K562 (cell line): ENCODE data around the gene ING1. TPM values are rescaled to one million over a fixed set of nuclear protein-coding genes. Genes with fewer than 3 reads are reported as not detected.

Experiments used
- ATAC-seq: fragments of 200-7000 bp; cut with Tn5 transposase; 3 replicates; pipeline ENCODE4 v1.9.1; 2020; ENCODE audit warnings: moderate library complexity
- BruUV-seq: library from RNA; stranded (reverse); fragments of 400-500 nt; replicated peaks from 2 replicates; lab custom pipeline; 2021; lab: Mats Ljungman, UMichigan
- CTCF ChIA-PET: fragments of 300-600 bp; formaldehyde crosslinking; extraction: SDS; loops from one replicate; lab custom pipeline; 2021; ENCODE audit warnings: low intra/inter-chr PET ratio; lab: Yijun Ruan, JAX
- POLR2A ChIA-PET: fragments of 300-600, 350-650 bp; sonication (Branson Sonifier 250); formaldehyde crosslinking; extraction: SDS; loops from one replicate; lab custom pipeline; 2021; ENCODE audit warnings: antibody characterized with exemption, inconsistent platforms; lab: Yijun Ruan, JAX
- DNase-seq, 4 experiments: peaks; one replicate each; pipeline versions ENCODE4 v3.0.0 to v3.0.0-alpha.2; 2011 to 2018; ENCODE audit warnings: low spot score in 3 of 4, mixed read lengths in 3 of 4; ENCODE audit errors: extremely low read depth in 1 of 4
- FAIRE-seq: peaks from 2 replicates; lab custom pipeline; 2011; peaks lifted over from hg19 to GRCh38; lab: Jason Lieb, UNC
- H2AFZ ChIP-seq: 2 replicates; pipeline ENCODE4 v1.6.0; 2011; ENCODE audit warnings: low read depth, low read length, control low read depth, inconsistent platforms
- H3K27ac ChIP-seq: fragments of 200-600 bp; 3 replicates; pipeline ENCODE4 v1.8.0; 2011; ENCODE audit warnings: low read depth, mild to moderate bottlenecking, control low read depth, inconsistent platforms, low read length, moderate library complexity, mixed read lengths; ENCODE audit errors: extremely low read depth
- H3K27me3 ChIP-seq, 2 experiments: fragments of 300-600 bp in 1 of 2; 2 replicates in 1 of 2; 3 replicates in 1 of 2; pipeline versions ENCODE4 v1.6.0 to v1.8.0; 2011; ENCODE audit warnings: inconsistent platforms in 2 of 2, low read length in 2 of 2, mild to moderate bottlenecking in 1 of 2, mixed read lengths in 1 of 2, moderate library complexity in 1 of 2; ENCODE audit not compliant: control insufficient read depth in 2 of 2, insufficient read depth in 2 of 2
- H3K36me3 ChIP-seq: fragments of 300-600 bp; 3 replicates; pipeline ENCODE4 v1.8.0; 2011; ENCODE audit warnings: mild to moderate bottlenecking, low read length, inconsistent platforms; ENCODE audit not compliant: control insufficient read depth, insufficient read depth
- H3K4me1 ChIP-seq, 2 experiments: fragments of 200-600 bp in 1 of 2; replicated peaks in 1 of 2; 2 replicates in 1 of 2; 3 replicates in 1 of 2; pipeline versions ENCODE4 v1.5.1 to v1.8.0; 2011; ENCODE audit warnings: inconsistent platforms in 2 of 2, low read length in 2 of 2, mild to moderate bottlenecking in 1 of 2, mixed read lengths in 1 of 2, moderate library complexity in 1 of 2; ENCODE audit not compliant: control insufficient read depth in 2 of 2, insufficient read depth in 2 of 2
- H3K4me2 ChIP-seq: 2 replicates; pipeline ENCODE4 v1.6.1; 2011; ENCODE audit warnings: low read length, control low read depth, inconsistent platforms, mixed read lengths; ENCODE audit not compliant: insufficient read depth
- H3K4me3 ChIP-seq: fragments of 200-600 bp; sonication (generic), shearing (Covaris generic); 2 replicates; pipeline ENCODE4 v1.5.1; 2016; ENCODE audit warnings: control low read depth, inconsistent platforms
- H3K79me2 ChIP-seq: fragments of 200-600 bp; 3 replicates; pipeline ENCODE4 v1.8.0; 2011; ENCODE audit warnings: low read length, inconsistent platforms; ENCODE audit not compliant: control insufficient read depth, insufficient read depth
- H3K9ac ChIP-seq, 2 experiments: 2 replicates each; pipeline versions ENCODE4 v1.6.0 to v1.6.1; 2011; ENCODE audit warnings: low read depth in 2 of 2, low read length in 2 of 2, control low read depth in 1 of 2, inconsistent platforms in 1 of 2, mild to moderate bottlenecking in 1 of 2, mixed read lengths in 1 of 2; ENCODE audit not compliant: insufficient read depth in 1 of 2
- H3K9me1 ChIP-seq: one replicate; pipeline ENCODE4 v1.6.0; 2011; ENCODE audit warnings: inconsistent platforms, mild to moderate bottlenecking, low read length, moderate library complexity; ENCODE audit not compliant: control insufficient read depth, insufficient read depth
- H3K9me3 ChIP-seq: replicated peaks from 2 replicates; pipeline ENCODE4 v1.5.1; 2011; ENCODE audit warnings: low read depth, low read length, inconsistent platforms; ENCODE audit not compliant: control insufficient read depth, insufficient read depth
- H4K20me1 ChIP-seq: replicated peaks from 2 replicates; pipeline ENCODE4 v1.6.1; 2011; ENCODE audit warnings: low read length, inconsistent platforms, mixed read lengths; ENCODE audit not compliant: control insufficient read depth, insufficient read depth
- BCLAF1 ChIP-seq, 2 experiments: fragments of 450-650 bp in 1 of 2; IDR thresholded peaks; 2 replicates each; pipeline ENCODE4 v1.6.1; 2011 to 2017; ENCODE audit warnings: low read depth in 2 of 2, antibody characterized with exemption in 1 of 2, borderline replicate concordance in 1 of 2, low read length in 1 of 2, mild to moderate bottlenecking in 1 of 2, mixed read lengths in 1 of 2; ENCODE audit not compliant: control insufficient read depth in 1 of 2
- FUS ChIP-seq: fragments of 200-400 bp; formaldehyde crosslinking; optimal IDR thresholded peaks from 2 replicates; pipeline ENCODE3; 2017; ENCODE audit warnings: low read depth, low read length
- MAFF ChIP-seq: IDR thresholded peaks from 2 replicates; pipeline ENCODE4 v1.6.1; 2012; ENCODE audit warnings: low read length, improper control_type of control experiment
- NCOA4 ChIP-seq: fragments of 450-650 bp; IDR thresholded peaks from 2 replicates; pipeline ENCODE4 v1.6.1; 2018; ENCODE audit warnings: mild to moderate bottlenecking; ENCODE audit not compliant: partially characterized antibody
- RAD51 ChIP-seq: fragments of 450-650 bp; IDR thresholded peaks from 2 replicates; pipeline ENCODE4 v1.7.1; 2016; ENCODE audit warnings: low read depth, mild to moderate bottlenecking, borderline replicate concordance
- SAFB ChIP-seq: fragments of 200-400 bp; formaldehyde crosslinking; IDR thresholded peaks from 2 replicates; pipeline ENCODE4 v1.6.1; 2017; ENCODE audit warnings: low read depth, low read length, borderline replicate concordance
- SNIP1 ChIP-seq: fragments of 450-650 bp; IDR thresholded peaks from 2 replicates; pipeline ENCODE4 v1.7.1; 2017; ENCODE audit warnings: low read depth, mild to moderate bottlenecking
- ZNF740 ChIP-seq, 3 experiments: fragments of 200-800 bp in 1 of 3; sonication (Bioruptor generic) in 1 of 3; sonication (generic) in 1 of 3; formaldehyde crosslinking in 1 of 3; IDR thresholded peaks; 2 replicates each; pipeline versions ENCODE4 v1.6.1 to v1.8.0; 2016 to 2022; ENCODE audit warnings: mild to moderate bottlenecking in 2 of 3, missing compliant biosample characterization in 2 of 3, missing genetic modification characterization in 2 of 3, missing genetic modification reagents in 1 of 3
- WGBS: fragments of 100-300 bp; shearing (Covaris generic); methylation state at CpG from one replicate; pipeline ENCODE4 v1.1.6; 2016; ENCODE audit warnings: low coverage, mixed read lengths; ENCODE audit not compliant: insufficient coverage; ENCODE audit errors: missing lambda C conversion rate; 5-methylcytosine and 5-hydroxymethylcytosine counted together
- in situ Hi-C: fragments of 300-500 bp; cut with MboI; formaldehyde crosslinking; loops from 4 replicates; pipeline ENCODE4 v1.15.0; 2018; ENCODE audit warnings: inconsistent platforms, mixed read lengths
- intact Hi-C: fragments of 100-400 bp; cut with micrococcal nuclease; formaldehyde crosslinking; loops from 2 replicates; pipeline ENCODE4 v1.14.2; 2022
- polyA plus RNA-seq, 8 experiments: library from polyadenylated mRNA; depleted of rRNA in 4 of 8; stranded (reverse) in 5 of 8; unstranded in 3 of 8; fragments of >200 nt; fragmentation: Nextera tagmentation in 2 of 8; fragmentation: Illumina TruSeq in 1 of 8; extraction: Ambion mirVana in 2 of 8; extraction: Trizol in 1 of 8; gene quantifications; 2 replicates each; pipeline versions ENCODE4 v1.2.1 to v1.2.3, GENCODE V29; 2011 to 2014; ENCODE audit warnings: inconsistent platforms in 1 of 8, missing spikeins in 1 of 8
- total RNA-seq, 7 experiments: library from RNA; depleted of rRNA in 6 of 7; stranded (reverse); fragments of >200 nt in 6 of 7; fragmentation: Illumina TruSeq in 2 of 7; extraction: Trizol in 2 of 7; gene quantifications; 2 replicates each; pipeline versions ENCODE4 v1.2.1 to v1.2.3, GENCODE V29; 2011 to 2021; ENCODE audit warnings: low replicate concordance in 1 of 7

Gene ING1
- total and polyA plus RNA-seq, 9 of the 15 experiments (the other 6 are each of a cell fraction or from before 2014, with no cell fraction given), result 1.0 to 20.1 (median 8.2) TPM

GRCh38 chr13:110702591-110703526 is 10.6 kb upstream of the ING1 start:
- DNase-seq, result no peak
- Histone ChIP-seq H3K4me2 (no peak overlapping the region), H3K4me3 (no peak overlapping the region), H4K20me1 (no peaks in the 10 kb centered on the region), H3K9me3 (no peaks in the 10 kb centered on the region), H3K27me3 (no peaks in the 10 kb centered on the region), H3K79me2 (peaks cover 28% of the 10 kb centered on the region), H3K9ac (peak overlapping the region in 1 of 2 experiments; percentile 78; a peak in 2 of 4 replicates), H2AFZ (no peak overlapping the region), H3K36me3 (peaks cover 53% of the 10 kb centered on the region; the same call in 1 of the 3 replicates), H3K27ac (no peak overlapping the region), H3K4me1 (peaks cover 13 to 27% of the 10 kb centered on the region in 2 experiments; a peak in 4 of 5 replicates), H3K9me1 (peaks cover 3% of the 10 kb centered on the region)
- WGBS, result 88% methylated on average over 12 of the region's 15 CpGs
- POLR2A ChIA-PET, result interaction anchor here (0.8 to 1.2 kb wide), 5 partner anchors 10 to 23 kb away, joined by 3 to 5 read pairs (median 4); no protein-coding TSS in a partner anchor
- FAIRE-seq, result no peak
- ATAC-seq, result no peak
- CTCF ChIA-PET, result no interaction called here
- in situ Hi-C loops, result no loop called here
- intact Hi-C loops, result no loop called here
- TF ChIP-seq MAFF, result no peak
- TF ChIP-seq RAD51, result no peak
- TF ChIP-seq NCOA4, result no peak
- BruUV-seq, result no TSS peak

- 1% methylated on average over 6 of the region's 12 CpGs for WGBS
- Histone ChIP-seq H2AFZ (peak overlapping the region; percentile 67; the same call in 1 of the 2 replicates), H4K20me1 (no peaks in the 10 kb centered on the region), H3K4me1 (peaks cover 13 to 27% of the 10 kb centered on the region in 2 experiments; a peak in 4 of 5 replicates), H3K9ac (peak overlapping the region; percentile 76 to 94), H3K27ac (peak overlapping the region; percentile 78), H3K4me2 (peak overlapping the region; percentile 73), H3K4me3 (peak overlapping the region; percentile 84), H3K36me3 (peaks cover 33% of the 10 kb centered on the region; the same call in 1 of the 3 replicates), H3K27me3 (no peaks in the 10 kb centered on the region), H3K9me1 (peaks cover 3% of the 10 kb centered on the region), H3K79me2 (peaks cover 28% of the 10 kb centered on the region), H3K9me3 (no peaks in the 10 kb centered on the region)
- ATAC-seq (no peak), FAIRE-seq (peak; percentile 59), DNase-seq (no peak)
- intact Hi-C loops, result no loop called here
- CTCF ChIA-PET, result no interaction called here
- TSS peak; percentile 62 for BruUV-seq
- POLR2A ChIA-PET, result no interaction called here
- in situ Hi-C loops, result no loop called here
- TF ChIP-seq ZNF740 (CRISPR knock-in tag; IDR thresholded peaks at IDR 0.05) (no peak), ZNF740 (tag; IDR thresholded peaks at IDR 0.05) (peak in 1 of 2 experiments; percentile 17; a peak in 1 of 4 replicates), SNIP1 (no peak), FUS (no peak), BCLAF1 (IDR thresholded peaks at IDR 0.05; ENCODE audit: borderline replicate concordance in 1 of 2, control insufficient read depth in 1 of 2, low read depth in 2 of 2, low read length in 1 of 2) (no peak), SAFB (no peak)
These were observed 8.1 kb upstream of the ING1 start for GRCh38 chr13:110705356-110705825.
